Skin epidermis (tissue), 12 donors: ENCODE results near the gene ATF2.

Source experiments
- H3K27ac ChIP-seq, 21 experiments: fragments of 200-600 bp; sonication (generic) in 11 of 21; one replicate each; pipeline ENCODE4 v1.5.0; 2020; ENCODE audit warnings: mild to moderate bottlenecking in 3 of 21, inconsistent platforms in 2 of 21, moderate library complexity in 2 of 21
- H3K4me3 ChIP-seq, 7 experiments: fragments of 200-600 bp; sonication (generic) in 2 of 7; one replicate each; pipeline ENCODE4 v1.5.0; 2020; ENCODE audit warnings: inconsistent platforms in 2 of 7, mild to moderate bottlenecking in 2 of 7, moderate library complexity in 1 of 7

ATF2 gene

GRCh38 chr2:175036582-175037018 is 131.4 kb downstream of the ATF2 start:
- Histone ChIP-seq H3K27ac (no peak overlapping the region), H3K4me3 (no peak overlapping the region)

DNA sequence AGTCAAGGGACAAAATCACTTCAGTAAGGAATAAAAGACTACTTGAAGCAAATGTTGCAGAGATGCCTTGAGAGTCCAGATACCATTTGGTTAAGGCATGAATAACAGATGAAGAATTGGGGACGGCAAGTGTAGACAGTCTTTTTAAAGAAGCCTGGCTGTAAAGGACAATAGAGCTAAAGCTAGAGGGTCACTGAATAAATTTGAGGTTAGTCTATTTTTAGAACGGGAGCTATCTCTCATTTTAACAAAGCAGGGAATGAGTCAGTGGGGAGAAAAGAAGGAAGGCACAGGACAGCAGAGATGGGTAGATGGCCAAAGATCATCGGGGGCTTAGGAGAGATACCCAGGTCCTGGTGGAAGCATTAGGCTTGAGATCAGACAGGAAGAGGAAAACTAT is 132.2 kb downstream of the ATF2 start:
- H3K27ac ChIP-seq = no peak overlapping the region
- no peak overlapping the region for H3K4me3 ChIP-seq

DNA sequence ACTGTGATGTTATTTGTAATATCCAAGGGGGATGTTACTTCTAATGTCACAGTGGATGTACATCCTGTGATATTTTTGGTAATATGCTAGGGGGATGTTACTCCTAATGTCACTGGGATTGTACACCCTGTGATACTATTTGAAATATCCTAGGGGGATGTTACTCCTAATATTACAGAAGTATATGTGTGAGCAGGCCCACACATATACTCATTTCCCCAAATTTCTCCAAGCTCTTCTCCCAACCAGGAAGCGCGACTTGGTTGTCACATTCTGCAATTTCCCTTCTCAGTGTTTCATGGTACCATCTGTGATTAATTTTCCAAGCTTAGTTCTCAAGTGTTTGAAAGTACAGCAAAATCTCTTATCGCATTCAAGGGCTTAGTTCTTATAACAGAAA is 133.3 kb downstream of the ATF2 start:
- H3K4me3 ChIP-seq = no peak overlapping the region
- H3K27ac ChIP-seq = no peak overlapping the region

DNA sequence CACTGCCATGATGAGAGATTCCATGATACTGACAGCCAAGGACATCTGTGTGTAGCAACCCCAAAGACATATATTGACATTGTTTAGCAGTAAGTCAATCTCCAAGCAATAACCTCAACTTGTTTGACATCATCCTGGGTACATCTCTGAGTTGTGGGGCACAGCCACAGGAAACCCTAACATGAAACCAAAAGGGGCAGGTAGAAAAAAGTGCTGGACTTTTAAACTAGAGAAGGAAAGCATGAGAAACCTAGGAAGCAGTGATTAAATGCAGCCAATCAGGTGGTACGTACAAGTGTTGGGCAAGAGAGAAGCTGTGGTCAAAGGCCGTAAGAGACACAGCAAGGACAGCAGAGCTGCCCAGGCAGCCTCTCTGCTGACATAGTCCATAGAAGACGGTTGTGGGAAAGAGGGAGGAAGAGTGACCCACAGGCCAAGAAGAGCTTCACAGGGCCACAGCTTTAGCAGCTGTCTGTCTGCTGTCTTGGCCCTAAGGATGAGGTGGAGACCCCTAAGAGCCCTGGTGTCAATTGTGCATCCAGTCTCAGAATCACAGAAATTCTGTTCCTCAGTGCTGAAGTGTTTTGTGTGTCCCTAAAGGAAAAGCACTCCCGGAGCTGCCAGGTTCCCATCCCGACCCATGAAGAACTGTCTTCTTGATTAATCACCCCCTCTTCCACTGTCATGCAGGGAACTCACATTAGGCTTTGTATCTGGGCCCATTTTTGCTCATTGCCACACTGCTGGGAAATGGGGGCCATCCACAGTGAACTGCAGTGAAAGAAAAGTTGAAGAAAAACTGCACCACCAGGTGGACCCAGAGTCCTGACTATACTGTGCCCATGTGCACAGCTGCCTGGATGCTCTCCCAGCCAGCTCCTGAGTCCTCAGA is 137.4 kb downstream of the ATF2 start:
- H3K27ac ChIP-seq = no peak overlapping the region

GRCh38 chr2:175027755-175028154 is 140.2 kb downstream of the ATF2 start:
- peak overlapping the region in 2 of 21 experiments; percentile 1 to 51 for H3K27ac ChIP-seq
- H3K4me3 ChIP-seq = no peak overlapping the region

More for the DNA sequence above, 137.4 kb downstream of the ATF2 start:
- H3K4me3 ChIP-seq = no peak overlapping the region

GRCh38 chr2:175026385-175026784 is 141.6 kb downstream of the ATF2 start:
- Histone ChIP-seq H3K4me3 (no peak overlapping the region), H3K27ac (no peak overlapping the region)

- Histone ChIP-seq H3K27ac (no peak overlapping the region), H3K4me3 (no peak overlapping the region)
These were observed 142.1 kb downstream of the ATF2 start for GRCh38 chr2:175025946-175026345.

- Histone ChIP-seq H3K4me3 (no peak overlapping the region), H3K27ac (no peak overlapping the region)
These were observed 142.8 kb downstream of the ATF2 start for GRCh38 chr2:175025233-175025632.

GRCh38 chr2:175022923-175023322 is 145.1 kb downstream of the ATF2 start:
- Histone ChIP-seq H3K27ac (no peak overlapping the region), H3K4me3 (no peak overlapping the region)
